LoVo (cell line): ENCODE results near the gene TSPY1.
"Not testable (repeated sequence)": the region's sequence is repeated elsewhere in the genome, so short reads cannot be mapped to it uniquely, and the experiment has no call there.

Experiments used
- DNase-seq: peaks from one replicate; pipeline ENCODE4 v3.0.0-alpha.2; 2016; ENCODE audit warnings: low spot score

The TSPY1 gene

DNA sequence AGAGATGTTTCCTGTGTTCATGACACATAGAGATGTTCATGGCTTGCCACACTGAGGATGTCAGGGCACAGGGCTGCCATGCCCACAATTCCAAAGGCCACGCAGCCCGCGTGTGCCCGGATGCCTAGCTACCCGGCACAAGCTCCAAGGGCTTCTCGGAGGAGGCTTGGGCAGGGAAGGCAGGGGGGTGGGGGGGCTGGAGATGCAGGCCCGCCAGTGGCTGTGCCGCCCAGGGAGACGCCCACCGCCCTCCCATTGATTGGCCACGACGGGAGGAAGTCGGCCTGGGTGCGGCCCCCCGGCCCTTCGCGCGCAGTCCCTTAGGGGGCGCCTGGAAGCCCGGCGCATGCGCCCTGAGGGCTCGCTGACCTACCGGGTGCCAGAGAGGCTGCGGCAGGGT is at the start of gene TSPY1:
TSS of gene TSPY1 (plus strand) at position 301 of the 400 bp plus-strand sequence. CDS start at position 347, 46 bp downstream.
- DNase-seq: not testable (repeated sequence)

DNA sequence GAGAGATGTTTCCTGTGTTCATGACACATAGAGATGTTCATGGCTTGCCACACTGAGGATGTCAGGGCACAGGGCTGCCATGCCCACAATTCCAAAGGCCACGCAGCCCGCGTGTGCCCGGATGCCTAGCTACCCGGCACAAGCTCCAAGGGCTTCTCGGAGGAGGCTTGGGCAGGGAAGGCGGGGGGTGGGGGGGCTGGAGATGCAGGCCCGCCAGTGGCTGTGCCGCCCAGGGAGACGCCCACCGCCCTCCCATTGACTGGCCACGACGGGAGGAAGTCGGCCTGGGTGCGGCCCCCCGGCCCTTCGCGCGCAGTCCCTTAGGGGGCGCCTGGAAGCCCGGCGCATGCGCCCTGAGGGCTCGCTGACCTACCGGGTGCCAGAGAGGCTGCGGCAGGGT is 20.2 kb downstream of the TSPY1 start, which contains the start of gene TSPY9:
TSS of gene TSPY9 (plus strand) at position 301 of the 400 bp plus-strand sequence. CDS start at position 347, 46 bp downstream.
- DNase-seq: not testable (repeated sequence)

DNA sequence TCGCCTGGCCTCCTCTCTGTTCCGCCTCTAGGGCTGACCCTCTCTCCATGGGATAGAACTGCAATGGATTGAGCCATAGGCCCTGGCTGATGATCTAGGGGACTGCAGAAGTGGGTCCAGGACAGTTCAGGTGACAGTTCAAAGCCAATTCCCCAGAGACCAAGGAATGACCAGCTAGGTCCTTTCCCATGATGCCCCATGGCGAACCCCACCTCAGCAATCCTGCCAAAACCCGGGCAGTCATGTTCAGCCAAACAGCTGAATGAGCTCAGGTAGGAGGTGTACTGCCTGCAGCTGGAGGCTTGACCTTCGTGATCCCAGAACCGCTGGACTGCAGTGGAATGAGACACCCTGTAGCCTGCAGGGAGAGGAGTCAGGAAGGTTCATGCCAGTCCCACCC is 37.6 kb downstream of the TSPY1 start:
- DNase-seq: not testable (repeated sequence)

DNA sequence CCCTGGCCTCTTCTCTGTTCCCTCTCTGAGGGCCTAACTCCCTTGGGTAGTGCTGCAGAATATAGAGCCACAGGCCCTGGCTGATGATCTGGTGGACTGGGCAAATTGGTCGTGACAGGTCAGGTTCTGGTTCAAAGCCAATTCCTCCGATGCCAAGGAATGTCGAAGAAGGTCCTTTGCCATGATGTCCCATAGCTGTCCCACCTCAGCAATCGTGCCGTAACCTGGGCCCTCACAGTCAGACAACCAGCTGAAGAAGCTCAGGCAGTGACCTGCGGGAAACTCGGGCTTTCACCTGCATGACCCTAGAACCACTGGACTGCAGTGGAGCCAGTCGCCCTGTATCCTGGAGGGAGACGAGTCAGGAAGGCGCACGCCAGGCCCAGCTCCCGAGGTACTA is 49.5 kb downstream of the TSPY1 start:
- not testable (repeated sequence) for DNase-seq
